Measurements from ENCODE around the gene CTAGE8. TPM values are rescaled to one million over a fixed set of nuclear protein-coding genes. Genes with fewer than 3 reads are reported as not detected.
"Not testable (repeated sequence)": the region's sequence is repeated elsewhere in the genome, so short reads cannot be mapped to it uniquely, and the experiment has no call there.

Gene CTAGE8
- total and polyA plus RNA-seq, 7 donors: 0.03 to 0.15 (median 0.04) TPM; not detected in 4

DNA sequence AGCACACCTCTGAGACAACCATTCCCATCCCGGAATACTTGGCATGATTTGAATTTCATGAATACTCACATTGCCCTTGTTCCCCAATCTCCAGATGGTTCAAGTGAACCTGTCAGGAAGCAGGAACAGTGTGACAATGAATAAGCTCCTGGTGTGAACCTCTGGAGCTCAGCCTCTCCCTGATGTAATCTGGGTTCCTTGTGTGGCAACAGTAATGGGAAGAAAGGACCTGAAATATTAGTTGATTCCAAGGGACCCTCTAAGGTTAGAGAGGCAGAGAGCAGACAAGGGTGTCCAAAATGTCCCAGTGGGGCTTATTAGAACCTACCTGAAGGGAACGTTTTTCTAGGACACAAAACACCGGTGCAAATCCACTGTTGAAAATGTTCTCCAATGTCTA, 13.0 kb downstream of the CTAGE8 start:
- intact Hi-C loops (cut with DNase I): no loop called here
- Histone ChIP-seq H3K9me3 (no peaks in the 10 kb centered on the region), H3K27ac (no peak overlapping the region), H3K36me3 (ENCODE audit: insufficient read depth in 1 of 2, low read depth in 1 of 2) (no peaks in the 10 kb centered on the region), H3K4me1 (no peaks in the 10 kb centered on the region), H3K4me3 (no peak overlapping the region), H3K27me3 (ENCODE audit: insufficient read depth in 3 of 3, low read length in 2 of 3) (no peaks in the 10 kb centered on the region)
- WGBS, 3 donors: 78 to 87% (median 83%) methylated on average over 3 of the region's 3 CpGs
- no peak for ATAC-seq
- TF ChIP-seq, protein P1, sequence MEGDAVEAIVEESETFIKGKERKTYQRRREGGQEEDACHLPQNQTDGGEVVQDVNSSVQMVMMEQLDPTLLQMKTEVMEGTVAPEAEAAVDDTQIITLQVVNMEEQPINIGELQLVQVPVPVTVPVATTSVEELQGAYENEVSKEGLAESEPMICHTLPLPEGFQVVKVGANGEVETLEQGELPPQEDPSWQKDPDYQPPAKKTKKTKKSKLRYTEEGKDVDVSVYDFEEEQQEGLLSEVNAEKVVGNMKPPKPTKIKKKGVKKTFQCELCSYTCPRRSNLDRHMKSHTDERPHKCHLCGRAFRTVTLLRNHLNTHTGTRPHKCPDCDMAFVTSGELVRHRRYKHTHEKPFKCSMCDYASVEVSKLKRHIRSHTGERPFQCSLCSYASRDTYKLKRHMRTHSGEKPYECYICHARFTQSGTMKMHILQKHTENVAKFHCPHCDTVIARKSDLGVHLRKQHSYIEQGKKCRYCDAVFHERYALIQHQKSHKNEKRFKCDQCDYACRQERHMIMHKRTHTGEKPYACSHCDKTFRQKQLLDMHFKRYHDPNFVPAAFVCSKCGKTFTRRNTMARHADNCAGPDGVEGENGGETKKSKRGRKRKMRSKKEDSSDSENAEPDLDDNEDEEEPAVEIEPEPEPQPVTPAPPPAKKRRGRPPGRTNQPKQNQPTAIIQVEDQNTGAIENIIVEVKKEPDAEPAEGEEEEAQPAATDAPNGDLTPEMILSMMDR (IDR thresholded peaks at IDR 0.05): no peak
- DNase-seq: no peak

DNA sequence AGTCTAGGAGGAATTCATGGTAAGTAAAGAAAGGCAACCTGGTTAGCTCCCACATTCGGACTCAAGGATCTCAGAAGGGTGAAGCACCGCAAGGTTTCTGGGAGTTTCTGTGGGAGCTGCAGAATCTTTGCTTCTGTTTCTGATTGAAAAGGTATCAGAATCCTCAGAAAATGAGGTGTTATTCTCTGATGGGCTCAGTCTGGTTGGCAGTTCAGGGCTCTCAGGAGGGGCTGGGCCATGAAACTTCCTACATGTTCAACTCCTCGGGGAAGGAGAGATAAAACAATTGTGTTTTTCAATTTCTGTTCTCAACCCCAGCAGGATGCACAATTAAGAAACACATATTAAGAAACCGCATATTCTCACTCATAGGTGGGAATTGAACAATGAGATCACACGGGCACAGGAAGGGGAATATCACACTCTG, 13.6 kb downstream of the CTAGE8 start:
- Histone ChIP-seq H3K36me3 (ENCODE audit: insufficient read depth in 1 of 2, low read depth in 1 of 2) (no peaks in the 10 kb centered on the region), H3K4me3 (no peak overlapping the region), H3K27me3 (ENCODE audit: insufficient read depth in 3 of 3, low read length in 2 of 3) (no peaks in the 10 kb centered on the region), H3K27ac (no peak overlapping the region), H3K9me3 (no peaks in the 10 kb centered on the region), H3K4me1 (no peaks in the 10 kb centered on the region)
- WGBS, 3 donors: 65 to 72% (median 69%) methylated on average over 5 of the region's 5 CpGs
- TF ChIP-seq, protein P1 (IDR thresholded peaks at IDR 0.05): no peak
- intact Hi-C loops (cut with DNase I): no loop called here
- ATAC-seq (no peak), DNase-seq (no peak)

DNA sequence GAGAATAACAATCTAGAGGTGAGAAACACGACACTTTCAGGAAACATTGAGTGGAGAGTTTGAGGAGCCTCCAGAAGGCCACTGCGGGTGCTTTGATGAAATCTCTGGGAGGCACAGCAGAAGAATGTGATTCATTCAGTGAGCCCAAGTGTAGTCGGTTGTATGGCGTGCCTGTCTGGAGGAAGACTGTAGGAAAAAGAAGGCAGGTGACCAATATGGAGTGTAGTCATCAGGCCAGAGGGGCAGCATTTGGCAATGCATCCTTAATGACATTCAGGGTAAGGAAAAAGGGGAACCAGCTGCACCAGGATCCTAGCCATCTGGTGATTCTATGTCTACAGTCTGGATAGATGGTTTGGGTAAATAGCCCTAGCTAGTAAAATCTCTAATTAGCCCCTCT, 16.8 kb downstream of the CTAGE8 start:
- intact Hi-C loops (cut with DNase I); H3K4me1 ChIP-seq; H3K4me3 ChIP-seq; H3K27me3 ChIP-seq (ENCODE audit: insufficient read depth in 3 of 3, low read length in 2 of 3); DNase-seq; ATAC-seq; H3K36me3 ChIP-seq (ENCODE audit: insufficient read depth in 1 of 2, low read depth in 1 of 2); H3K9me3 ChIP-seq; H3K27ac ChIP-seq: not testable (repeated sequence)
- WGBS, 3 donors: no CpG with 5 or more reads among the region's 4 CpGs

DNA sequence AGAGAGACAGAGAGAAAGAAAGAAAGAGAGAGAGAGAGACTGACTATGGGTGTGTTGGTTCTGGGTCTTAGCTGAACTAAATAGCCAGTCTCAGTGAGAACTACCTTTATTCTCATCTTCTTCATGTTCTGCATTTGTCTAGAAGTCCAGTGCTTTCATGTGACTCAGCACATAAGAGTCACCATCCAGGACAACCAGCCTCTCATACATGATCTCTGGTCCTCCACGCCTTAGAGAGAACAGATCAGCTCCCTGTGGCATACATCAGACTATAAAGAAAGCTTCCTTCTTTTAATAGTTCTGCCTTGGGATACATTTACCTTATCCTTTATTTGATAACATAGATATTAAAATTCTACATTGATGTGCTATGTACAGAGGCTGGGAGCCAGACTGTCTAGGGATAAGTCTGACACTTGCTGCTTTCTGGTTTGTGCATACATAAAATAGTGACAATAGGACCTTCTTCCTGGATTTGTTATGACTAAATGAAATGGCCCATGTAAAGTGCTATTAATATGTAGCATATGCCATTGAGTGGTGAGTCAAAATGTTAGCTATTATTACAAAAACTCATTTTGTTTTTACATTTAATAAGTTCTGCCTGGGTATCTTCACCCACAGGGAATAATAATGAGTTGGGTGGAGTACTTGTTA, 21.3 kb downstream of the CTAGE8 start:
- DNase-seq; ATAC-seq; intact Hi-C loops (cut with DNase I); H3K36me3 ChIP-seq (ENCODE audit: insufficient read depth in 1 of 2, low read depth in 1 of 2); H3K27me3 ChIP-seq (ENCODE audit: insufficient read depth in 3 of 3, low read length in 2 of 3); H3K9me3 ChIP-seq; H3K4me3 ChIP-seq; H3K27ac ChIP-seq; H3K4me1 ChIP-seq: not testable (repeated sequence)
- no CpG with 5 or more reads among the region's 1 CpG for WGBS, 3 donors

DNA sequence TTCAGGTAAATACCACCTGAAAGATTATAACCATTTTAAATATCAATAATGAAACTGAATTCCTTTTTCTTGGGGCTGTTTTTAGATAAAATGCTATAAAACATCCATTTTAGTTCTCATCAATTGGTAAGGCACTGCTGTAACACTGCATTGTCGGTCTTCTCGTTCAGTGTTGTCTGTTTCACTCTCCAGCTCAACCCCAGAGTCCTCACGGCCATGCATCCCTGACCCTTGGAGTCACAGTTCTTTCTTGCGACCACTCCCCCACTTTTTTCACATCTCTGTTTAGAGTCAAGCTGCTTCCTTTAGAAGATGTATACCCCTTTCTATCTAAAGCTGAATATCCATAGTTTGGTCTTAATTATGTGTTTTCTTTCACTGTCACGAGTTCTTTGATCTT, 22.1 kb downstream of the CTAGE8 start:
- no CpG with 5 or more reads among the region's 5 CpGs for WGBS, 3 donors
- DNase-seq; H3K9me3 ChIP-seq; H3K27ac ChIP-seq; H3K36me3 ChIP-seq (ENCODE audit: insufficient read depth in 1 of 2, low read depth in 1 of 2); H3K4me1 ChIP-seq; ATAC-seq; H3K4me3 ChIP-seq; intact Hi-C loops (cut with DNase I); H3K27me3 ChIP-seq (ENCODE audit: insufficient read depth in 3 of 3, low read length in 2 of 3): not testable (repeated sequence)

DNA sequence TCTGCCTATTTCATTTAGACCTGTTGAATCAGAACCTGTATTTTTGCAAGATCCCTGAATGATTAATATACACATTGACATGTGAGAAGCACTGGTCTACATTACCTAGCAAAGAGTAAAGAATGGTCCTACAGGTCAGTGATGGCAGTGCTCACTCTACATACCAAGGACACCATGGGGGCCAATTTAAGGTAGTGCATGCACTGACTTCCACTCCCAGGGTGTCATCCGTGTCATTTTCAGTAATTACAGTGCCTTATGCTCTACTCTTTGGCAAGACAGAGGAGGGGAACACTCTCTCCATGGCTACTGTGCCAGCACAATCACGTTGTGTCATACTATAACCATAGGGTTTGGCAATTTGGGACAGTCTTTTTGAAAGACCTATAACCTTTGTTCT, 23.7 kb downstream of the CTAGE8 start:
- DNase-seq; H3K27me3 ChIP-seq (ENCODE audit: insufficient read depth in 3 of 3, low read length in 2 of 3); H3K27ac ChIP-seq; H3K4me1 ChIP-seq; ATAC-seq; H3K36me3 ChIP-seq (ENCODE audit: insufficient read depth in 1 of 2, low read depth in 1 of 2); H3K4me3 ChIP-seq; H3K9me3 ChIP-seq; intact Hi-C loops (cut with DNase I): not testable (repeated sequence)
- no CpG with 5 or more reads among the region's 2 CpGs for WGBS, 3 donors

DNA sequence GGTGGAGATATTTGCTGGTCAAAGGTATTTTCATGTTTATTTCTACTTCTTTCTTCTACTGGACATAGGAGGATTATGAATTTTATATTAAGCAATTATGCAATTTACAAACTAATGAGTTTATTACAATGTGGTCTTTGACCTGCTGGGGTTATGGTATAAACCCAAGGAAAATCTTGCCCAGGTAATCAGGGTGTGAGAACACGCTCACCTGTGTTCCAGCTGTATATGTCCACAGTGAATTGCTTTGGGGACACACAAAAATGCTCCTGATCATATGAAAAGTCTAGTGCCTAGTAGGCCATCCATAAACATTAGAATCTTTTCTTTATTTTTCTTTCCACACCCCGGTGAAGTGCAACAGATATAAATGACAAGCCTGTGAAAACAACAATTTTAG, 29.7 kb downstream of the CTAGE8 start, which contains the start of gene OR2A42:
Gene OR2A42, minus strand, starts transcription at position 241 of the 400 bp plus-strand sequence. CDS start 6,762 bp downstream, outside the sequence.
- H3K4me1 ChIP-seq; H3K9me3 ChIP-seq; intact Hi-C loops (cut with DNase I); H3K27me3 ChIP-seq (ENCODE audit: insufficient read depth in 3 of 3, low read length in 2 of 3); ATAC-seq; H3K27ac ChIP-seq; H3K4me3 ChIP-seq; DNase-seq; H3K36me3 ChIP-seq (ENCODE audit: insufficient read depth in 1 of 2, low read depth in 1 of 2): not testable (repeated sequence)
- 80 to 94% (median 88%) methylated on average over 1 of the region's 2 CpGs for WGBS, 3 donors

DNA sequence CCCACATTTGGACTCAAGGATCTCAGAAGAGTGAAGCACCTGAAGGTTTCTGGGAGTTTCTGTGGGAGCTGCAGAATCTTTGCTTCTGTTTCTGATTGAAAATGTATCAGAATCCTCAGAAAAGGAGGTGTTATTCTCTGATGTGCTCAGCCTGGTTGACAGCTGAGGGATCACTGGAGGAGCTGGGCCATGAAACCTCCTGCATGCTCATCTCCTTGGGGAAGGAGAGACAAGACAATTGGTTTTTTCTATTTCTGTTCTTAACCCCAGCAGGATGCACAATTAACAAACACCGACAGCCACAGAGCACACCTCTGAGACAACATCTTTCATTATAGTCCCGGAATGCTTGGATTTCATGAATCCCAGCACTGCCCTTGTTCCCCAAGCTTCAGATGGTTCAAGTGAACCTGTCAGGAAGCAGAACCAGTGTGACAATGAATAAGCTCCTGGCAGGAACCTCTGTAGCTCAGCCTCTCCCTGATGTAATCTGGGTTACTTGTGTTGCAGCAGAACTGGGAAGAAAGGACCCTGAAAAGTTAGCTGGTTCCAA, 30.5 kb downstream of the CTAGE8 start:
- WGBS, 3 donors: 76 to 100% (median 78%) methylated on average over 1 to 2 of the region's 2 CpGs

DNA sequence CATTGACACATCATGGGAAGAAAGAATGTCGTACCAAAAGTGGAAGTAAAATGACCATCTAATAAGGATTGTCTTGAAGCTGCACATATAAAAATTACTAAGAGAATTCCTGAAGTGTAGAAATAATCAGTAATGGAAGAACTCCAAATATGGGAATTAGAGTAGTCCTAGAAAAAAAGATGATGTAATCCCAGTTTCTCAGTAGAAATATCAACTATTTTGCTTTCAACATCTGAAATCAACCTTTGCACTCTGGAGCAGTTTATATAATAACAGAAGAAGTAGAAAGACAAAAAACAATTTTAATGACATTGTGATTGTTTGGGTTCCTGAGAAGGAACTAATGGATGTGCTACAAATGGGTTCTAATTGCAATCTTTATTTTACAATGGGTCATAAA, 36.0 kb downstream of the CTAGE8 start:
- ATAC-seq; H3K4me1 ChIP-seq; H3K9me3 ChIP-seq; H3K4me3 ChIP-seq; H3K36me3 ChIP-seq (ENCODE audit: insufficient read depth in 1 of 2, low read depth in 1 of 2); DNase-seq; H3K27ac ChIP-seq; intact Hi-C loops (cut with DNase I); H3K27me3 ChIP-seq (ENCODE audit: insufficient read depth in 3 of 3, low read length in 2 of 3): not testable (repeated sequence)
- WGBS, 3 donors: 88 to 93% (median 90%) methylated on average over 1 of the region's 1 CpG

More for the DNA sequence above, 30.5 kb downstream of the CTAGE8 start:
- H3K27me3 ChIP-seq (ENCODE audit: insufficient read depth in 3 of 3, low read length in 2 of 3); H3K27ac ChIP-seq; intact Hi-C loops (cut with DNase I); H3K4me1 ChIP-seq; H3K36me3 ChIP-seq (ENCODE audit: insufficient read depth in 1 of 2, low read depth in 1 of 2); H3K9me3 ChIP-seq; H3K4me3 ChIP-seq; DNase-seq; ATAC-seq: not testable (repeated sequence)

DNA sequence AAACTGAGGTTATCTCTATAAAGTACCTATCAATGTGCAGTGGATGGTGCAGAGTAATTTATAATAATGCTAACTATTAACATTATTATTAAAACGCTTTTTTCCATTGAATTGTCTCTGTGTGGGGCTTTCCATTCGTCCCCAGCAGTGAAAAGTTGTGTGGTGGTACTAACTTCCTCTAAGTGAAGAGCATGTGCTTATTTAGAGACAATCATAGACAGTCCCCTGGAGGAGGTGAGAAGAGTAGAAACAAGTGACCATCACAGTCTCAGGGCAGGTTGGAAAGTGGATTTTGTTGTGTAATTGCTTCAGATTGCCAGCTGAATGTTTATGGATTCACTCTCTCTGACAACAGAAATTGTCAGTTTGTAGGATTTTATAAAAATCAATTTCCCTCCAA, 38.1 kb downstream of the CTAGE8 start:
- ATAC-seq; H3K4me3 ChIP-seq; intact Hi-C loops (cut with DNase I); H3K4me1 ChIP-seq; H3K9me3 ChIP-seq; H3K27me3 ChIP-seq (ENCODE audit: insufficient read depth in 3 of 3, low read length in 2 of 3); H3K36me3 ChIP-seq (ENCODE audit: insufficient read depth in 1 of 2, low read depth in 1 of 2); H3K27ac ChIP-seq; DNase-seq: not testable (repeated sequence)
- no CpG with 5 or more reads among the region's 2 CpGs for WGBS, 3 donors
